Stimulated activated CD4-positive, alpha-beta T cell treated with anti-CD3 and anti-CD28 coated beads, Interleukin-1b, Interleukin-23, amount 100 ng/mL, for 4 hours (primary cell): ENCODE data around the gene STAMBP.
"Not testable (repeated sequence)": the region's sequence is repeated elsewhere in the genome, so short reads cannot be mapped to it uniquely, and the experiment has no call there.

Experiments used
- DNase-seq, 2 donors: peaks; one replicate each; pipeline ENCODE4 v3.0.0-alpha.2; 2020; ENCODE audit warnings: low read depth in 2 of 2

STAMBP gene

DNA sequence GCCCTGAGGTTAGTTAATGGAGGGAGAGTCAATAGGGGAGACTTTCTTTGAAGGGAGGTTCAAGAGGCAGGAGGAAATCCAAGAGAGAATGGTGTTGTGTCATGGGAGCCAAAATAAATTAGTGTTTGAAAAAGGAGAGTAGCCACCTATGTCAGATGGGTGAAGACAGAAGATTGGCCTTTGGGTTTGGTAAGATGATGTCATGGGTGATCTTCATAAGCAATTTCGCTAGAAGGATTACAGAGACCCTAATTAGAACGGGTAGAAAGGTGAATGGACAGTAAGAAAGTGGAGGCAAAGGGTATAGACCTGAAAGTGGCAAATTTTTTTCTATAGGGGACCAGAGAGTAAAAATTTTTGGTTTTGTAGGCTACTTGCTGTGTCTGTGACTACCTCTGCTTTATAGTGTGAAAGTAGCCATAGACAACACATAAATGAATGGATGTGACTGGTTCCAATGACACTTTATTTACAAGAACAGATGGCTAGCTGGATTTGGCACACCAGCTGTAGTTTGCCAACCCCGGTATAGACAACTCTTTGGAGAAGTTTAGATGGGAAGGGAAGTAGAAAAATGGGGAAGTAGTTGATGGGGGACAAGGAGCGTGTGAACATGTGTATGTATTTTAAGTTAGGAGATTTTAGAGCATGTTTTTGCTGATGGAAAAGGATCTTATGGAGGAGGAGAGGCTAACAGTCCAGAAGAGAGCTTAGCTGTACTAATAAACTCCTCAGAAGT is 9.3 kb downstream of the STAMBP start:
- no peak for DNase-seq

DNA sequence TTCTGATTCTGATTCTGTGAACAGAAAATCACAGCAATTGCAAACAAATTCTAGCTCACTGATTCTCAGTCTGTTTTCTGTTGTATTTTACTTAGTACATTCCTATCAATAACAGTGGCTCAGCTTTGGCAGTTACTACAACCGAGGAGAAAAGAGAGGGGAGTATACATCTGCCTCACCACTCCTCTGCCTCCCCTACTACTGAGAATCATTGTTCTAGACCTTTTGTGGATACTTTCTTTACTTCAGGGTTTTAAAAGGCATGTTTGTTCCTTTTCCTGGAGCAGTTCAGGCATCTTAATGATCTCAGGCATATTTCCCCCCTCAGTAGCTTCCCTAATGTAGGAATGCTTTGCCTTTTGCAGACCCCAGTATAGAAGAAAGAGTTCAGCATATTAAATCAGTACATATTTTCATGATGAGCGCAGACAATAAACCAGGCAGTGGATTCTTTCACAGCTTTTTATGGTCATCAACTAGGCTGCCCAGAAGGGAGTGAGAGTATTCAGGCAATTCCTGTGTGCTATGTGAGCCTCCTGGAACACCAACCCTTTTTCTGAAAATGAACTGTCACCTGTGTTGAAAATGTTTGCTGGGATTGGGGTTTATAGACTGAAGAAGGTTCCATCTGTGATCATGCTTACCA is 10.3 kb downstream of the STAMBP start:
- DNase-seq: no peak

DNA sequence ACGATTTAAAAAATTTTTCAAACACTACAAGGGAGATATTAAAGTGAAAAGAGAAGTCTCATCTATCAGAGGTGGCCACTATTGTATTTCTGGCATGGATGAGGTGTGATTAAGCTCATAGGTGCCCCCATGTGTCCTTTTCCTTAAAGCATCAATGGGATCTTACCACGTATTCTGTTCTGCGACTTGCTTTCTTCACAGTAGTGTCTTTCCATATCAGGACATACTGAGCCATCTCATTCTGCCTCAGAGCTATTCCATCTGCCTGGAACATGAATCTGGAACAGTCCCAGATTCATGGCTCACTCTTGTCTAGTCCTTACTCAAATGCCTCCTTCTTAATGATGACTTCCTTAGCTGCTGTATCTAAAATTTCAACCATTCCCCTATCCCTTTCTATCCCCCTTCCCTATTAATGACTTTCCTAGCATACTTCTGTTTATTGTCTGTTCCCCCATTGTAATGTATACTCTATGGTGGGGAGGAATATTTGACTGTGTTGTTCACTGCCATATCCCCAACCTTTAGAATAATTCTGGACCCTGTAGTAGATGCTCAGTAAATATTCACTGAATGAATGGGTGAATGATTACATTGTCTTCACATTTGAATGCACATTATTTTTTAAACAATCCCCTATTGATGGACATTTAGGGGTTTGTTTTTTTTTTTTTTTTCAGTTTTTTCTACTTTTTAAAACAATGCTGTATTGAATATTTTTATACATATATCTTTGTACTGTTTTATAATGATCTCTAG is 11.1 kb downstream of the STAMBP start:
- no peak for DNase-seq

DNA sequence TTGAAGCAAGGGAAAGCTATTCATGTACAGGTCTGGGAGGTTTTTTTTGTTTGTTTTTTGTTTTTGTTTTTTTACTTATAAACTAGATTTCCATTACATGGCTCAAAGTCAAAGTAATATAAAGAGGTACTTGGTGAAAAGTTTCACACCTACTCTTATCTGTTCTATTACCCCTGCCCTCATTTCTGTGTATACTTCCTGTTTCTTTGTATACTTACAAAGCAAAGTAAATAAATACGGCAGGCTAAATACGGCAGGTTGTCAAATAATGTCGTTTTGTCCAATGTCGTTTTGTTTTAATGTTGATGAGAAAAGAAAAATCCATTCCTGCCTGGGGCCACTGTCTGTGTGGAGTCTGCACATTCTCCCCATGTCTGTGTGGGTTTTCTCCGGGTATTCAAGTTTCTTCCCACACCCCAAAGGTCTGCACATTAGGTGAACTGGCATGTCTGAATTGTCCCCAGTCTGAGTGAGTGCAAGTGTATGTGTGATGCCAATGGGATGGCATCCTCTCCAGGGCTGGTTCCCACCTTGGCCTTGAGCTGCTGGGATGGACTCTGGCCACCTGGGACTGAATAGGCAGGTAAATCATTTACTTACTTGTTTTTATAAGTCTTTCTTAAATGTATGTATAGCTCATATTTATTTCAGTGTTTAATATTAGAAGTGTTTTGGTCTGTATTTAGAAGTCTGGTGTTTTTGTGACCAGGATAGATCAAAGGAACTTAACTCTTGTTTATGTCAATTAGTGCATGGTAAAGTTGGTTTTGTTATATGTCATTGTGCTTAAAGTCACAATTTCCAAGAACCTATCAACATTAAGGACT is 13.4 kb downstream of the STAMBP start:
- no peak for DNase-seq

DNA sequence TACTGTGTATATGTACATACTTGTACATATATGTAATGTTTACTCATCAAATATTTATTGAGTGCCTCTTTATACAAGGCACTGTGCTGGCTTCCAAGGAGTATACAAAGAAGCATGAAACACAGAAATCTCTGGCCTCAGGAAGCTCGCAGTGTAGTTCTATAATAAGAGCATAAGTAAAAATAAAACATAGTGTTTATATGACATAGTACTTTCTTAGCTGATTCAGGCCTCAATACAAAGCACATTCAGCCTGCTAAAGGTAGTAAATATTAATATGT is 13.9 kb downstream of the STAMBP start:
- no peak for DNase-seq

DNA sequence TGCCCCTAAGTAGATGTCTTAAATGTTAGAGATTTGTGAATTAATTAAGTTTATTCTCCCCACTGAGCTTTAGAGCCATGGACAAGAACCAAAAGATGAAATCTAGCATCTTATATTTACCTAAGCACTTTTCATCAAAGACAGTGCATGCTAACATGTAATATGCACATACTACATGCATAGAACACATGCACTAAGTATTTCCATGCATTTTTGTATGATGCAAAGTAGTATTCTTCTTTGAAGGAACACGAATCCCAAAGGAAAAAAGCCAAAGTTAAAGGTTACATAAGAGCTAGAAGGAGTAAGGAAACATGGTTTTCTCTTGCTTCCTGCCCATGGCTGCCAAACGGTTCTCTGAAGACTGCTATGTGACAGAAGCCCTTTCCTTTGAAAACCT is 15.3 kb downstream of the STAMBP start:
- DNase-seq: no peak

DNA sequence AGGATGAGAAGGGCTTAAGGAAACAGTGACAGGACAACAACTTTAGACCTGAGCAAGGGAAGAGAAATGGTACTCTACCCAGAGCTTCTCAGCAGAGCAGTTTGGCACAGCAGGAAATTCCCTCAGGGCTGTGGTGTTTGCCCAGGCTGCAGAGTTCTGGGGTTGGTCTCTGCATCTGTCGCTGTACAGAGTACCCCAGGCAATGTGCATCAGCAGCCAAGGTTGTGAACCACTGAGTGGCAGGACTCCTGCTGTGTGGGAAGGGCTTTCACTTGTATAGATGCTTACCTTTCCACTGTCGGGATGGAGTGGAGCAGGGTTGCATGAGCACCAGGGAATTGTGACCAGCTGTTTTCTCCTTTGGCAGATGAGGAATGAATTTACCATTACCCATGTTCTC is 21.2 kb downstream of the STAMBP start:
- no peak for DNase-seq

DNA sequence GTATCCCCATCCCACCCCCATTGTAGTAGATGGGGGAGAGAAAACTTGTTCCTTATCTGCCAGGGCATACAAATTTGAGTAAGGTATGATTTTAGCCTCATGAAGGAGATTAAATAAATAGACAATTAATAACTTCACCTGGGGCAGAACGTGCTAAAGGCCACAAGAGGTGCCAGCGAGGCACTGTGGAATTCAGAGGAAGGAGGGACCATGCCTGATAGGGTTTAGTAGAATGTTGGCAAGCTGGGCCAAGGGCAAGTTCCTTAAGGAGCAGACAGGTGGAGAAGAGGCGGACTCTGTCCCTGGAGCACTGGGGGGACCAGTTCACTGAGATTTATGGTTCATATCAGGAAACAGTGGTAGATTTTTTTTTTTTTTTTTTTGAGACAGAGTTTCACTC is 22.5 kb downstream of the STAMBP start:
- no peak for DNase-seq

DNA sequence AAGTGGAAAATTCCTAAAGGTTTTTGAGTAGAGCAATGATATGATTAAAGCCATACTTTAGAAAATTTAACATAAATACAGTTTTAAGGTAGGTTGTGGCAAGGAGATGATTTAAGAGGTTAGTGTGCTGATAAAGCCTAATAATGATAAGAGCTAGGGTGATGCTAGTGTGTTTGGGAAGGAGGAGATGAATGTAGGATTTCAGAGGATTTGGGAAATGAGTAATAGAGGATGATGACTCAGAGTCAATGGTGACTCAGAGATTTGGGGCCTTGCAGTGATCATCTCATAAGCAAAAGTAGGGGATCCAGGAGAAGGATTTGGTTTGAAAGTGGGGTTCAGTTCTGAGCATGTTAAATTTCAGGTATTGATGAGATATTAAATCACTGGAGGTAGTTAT is 23.3 kb downstream of the STAMBP start:
- no peak for DNase-seq

DNA sequence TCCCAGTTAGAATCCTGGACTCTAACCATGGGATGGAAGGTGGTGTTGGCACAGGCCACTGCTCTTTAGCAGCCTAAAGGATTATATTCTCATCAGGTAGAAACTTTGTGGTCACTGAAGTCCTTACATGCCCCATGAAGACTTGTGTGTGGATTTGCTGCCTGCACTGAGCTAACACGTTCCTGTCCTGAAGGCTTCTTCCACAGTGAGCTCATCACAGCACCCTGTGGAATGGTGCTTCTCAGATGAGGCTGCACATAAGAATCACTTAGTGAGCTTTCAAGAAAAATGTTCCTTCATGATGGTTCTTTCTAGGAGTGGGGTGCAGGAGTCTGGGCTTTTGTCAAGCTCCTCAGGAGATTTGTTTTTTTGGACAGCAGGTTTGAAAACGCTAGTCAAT is 26.8 kb downstream of the STAMBP start:
- no peak for DNase-seq

DNA sequence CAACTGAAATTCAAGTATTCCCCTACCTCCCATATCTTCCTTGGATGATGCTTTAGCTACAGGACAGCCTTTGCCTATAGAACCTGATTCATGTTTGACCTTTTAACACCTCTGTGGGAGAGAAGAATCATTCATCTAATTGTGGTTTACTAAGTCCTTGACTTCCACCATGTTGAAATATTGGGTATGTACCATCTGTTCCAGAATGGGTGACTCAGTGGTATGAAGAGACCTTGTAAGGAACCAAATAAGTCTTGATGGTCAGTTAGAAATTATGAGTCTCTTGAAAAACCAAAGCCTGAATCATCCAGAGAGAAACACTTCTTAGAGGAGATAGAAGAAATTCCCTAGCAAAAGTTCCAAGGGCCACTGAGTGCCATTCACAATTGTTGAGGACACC is 27.5 kb downstream of the STAMBP start:
- no peak for DNase-seq

DNA sequence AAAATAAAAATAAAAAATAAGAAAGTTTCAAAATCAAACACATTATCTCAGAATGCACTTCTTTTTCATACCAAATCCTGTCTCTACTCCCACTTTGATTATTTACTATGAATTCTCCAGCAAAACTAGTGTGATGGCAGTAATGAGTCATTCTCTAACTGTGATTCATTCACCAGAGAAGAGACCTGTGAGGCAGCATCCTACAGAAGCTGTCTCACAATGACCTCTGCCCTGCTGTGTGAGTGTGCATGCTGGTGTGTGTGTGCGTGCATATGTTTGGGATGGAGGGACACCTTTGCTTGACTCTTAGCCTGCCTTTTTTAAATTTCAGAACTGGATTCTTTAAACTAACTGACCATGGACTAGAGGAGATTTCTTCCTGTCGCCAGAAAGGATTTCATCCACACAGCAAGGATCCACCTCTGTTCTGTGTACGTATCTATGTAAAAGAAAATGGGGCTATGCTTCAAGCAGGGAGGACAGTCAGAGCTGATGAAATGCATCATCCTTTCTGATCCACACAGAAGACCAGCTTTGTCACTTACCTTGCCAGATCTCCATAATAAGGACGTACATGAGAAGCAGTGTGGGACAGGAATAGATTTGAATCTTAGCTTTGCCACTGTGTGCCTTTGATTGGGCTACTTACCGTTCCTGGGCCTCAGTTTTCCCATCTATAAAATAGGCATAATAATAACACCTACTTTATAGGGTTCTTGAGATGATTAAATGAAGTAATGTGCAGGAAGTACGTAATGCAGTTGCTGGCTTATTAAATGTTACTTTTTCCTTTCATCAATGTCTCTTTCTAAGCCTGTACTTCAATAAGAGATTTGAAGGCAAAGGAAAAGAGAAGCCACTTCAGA is 31.2 kb downstream of the STAMBP start:
- peak in 1 of 2 donors; percentile 5 for DNase-seq

DNA sequence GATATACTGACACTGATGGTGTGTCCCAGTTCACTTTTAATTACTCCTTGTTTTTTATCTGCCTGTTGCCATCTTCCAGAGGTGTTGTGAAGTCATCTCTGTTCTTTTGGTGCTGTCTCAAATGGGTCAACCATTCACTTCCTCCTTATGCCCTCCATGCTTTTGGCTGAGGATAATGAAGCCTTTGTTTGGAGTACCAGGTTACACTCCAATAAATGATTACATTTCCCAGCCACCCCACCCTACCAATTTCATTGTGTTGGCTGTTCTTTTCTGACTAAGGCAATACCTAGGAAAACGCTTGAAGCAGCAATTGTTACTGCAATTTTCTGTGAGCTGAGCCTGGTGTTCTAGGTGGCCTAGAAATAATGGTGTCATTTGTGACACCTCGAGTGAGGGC is 34.2 kb downstream of the STAMBP start:
- no peak for DNase-seq

DNA sequence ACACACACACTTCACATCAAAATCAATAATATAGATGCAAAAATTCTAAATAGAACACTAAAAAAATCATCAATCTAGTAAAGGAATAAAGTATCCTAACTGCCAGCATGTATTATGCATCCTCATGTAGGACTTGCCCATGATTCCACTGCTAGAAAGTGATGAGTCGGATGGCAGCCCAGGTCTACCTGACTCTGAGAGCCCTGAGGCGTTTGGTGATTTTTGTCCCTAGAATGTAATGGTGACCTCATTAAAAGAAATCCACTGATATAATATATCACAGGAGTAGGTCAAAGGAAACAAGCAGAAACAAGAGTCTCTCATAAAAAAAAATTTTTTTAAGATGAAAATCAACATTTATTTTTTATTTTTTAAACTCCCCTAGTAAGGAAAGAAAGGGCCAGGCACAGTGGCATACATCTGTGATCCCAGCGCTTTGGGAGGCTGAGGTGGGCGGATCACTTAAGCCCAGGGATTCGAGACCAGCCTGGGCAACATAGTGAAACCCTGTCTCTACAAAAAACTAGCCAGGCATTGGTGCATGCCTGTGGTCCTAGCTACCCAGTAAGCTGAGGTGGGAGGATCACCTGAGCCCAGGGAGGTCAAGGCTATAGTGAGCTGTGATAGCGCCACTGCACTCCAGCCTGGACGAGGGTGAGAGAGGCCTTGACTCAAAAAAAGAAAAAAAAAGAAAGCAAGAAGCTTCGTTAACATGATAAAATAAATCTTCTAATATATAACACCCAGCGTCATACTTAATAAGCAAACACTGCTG is 39.6 kb downstream of the STAMBP start:
- no peak for DNase-seq

DNA sequence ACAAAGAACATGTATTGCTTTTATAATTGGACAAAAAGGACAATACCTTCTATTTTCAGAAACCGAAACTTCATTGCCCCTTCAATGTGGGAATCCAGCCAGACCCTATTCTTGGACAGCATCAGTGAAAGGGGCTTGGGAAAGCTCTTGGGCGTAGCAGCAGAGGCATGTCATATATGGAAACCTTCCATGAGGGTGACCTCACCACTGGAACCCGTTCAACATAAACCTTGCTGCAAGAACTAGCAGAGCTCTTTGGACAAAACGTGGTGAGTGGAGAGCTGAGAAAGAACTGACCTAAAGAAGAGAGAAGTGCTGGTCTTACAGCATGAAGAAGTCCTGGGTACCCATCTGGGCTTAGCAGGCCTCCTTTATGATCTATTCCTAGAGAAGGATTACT is 41.3 kb downstream of the STAMBP start:
- no peak for DNase-seq

DNA sequence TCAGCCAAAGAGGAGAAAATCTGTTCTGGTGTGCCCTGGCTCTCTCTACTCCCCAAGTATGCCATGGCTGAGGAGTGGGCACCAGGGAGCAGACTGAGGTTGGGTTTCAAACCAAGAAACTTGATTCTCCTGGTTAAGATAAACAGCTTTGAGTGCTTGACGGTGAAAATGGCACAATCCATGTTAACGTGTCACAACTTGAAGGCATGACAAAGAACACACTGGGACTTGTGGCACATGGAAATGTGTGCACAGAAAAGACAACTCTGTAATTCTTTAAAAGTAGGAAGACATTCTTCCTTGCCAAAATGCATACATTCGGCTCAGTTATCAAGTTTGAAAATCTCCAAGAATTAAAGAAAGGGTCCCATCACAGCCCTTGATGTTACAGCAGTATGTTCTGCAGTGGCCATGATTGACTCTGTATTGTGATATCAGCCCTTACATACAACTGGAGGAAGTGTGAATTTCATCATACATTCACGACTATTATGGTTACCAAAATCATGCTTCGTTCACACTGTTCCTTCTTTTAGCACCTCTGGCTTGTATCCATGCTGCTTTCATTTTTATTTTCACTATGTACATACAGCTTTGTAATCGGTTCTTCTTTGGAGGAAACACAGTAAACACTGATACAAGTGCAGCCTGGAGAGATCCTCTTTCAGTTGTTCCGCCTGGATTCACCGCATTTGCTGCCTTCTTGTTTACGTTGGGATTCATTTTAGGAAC is 48.5 kb downstream of the STAMBP start:
- no peak for DNase-seq

DNA sequence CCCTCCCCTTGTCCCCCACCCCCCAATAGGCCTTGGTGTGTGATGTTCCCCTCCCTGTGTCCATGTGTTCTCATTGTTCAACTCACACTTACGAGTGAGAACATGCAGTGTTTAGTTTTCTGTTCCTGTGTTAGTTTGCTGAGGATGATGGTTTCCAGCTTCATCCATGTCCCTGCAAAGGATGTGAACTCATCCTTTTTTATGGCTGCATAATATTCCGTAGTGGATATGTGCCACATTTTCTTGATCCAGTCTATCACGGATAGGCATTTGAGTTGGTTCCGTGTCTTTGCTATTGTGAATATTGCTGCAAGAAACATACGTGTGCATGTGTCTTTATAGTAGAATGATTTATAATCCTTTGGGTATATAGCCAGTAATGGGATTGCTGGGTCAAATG is 49.2 kb downstream of the STAMBP start:
- not testable (repeated sequence) for DNase-seq

DNA sequence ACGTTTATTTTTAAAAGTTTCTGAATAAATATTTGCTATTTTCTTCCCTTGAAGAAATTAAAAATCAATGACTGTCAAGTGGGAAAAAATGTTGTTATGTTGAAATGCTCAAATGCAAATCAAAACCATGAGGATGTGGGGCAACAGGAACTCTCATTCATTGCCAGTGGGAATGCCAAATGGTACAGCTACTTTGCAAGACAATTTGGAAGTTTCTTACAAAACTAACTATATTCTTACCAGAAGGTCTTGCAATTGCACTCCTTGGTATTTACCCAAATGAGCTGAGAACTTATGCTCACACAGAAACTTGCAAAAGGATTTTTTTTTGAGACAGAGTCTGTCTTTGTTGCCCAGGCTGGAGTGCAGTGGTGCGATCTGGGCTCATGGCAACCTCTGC is 56.6 kb downstream of the STAMBP start:
- no peak for DNase-seq

DNA sequence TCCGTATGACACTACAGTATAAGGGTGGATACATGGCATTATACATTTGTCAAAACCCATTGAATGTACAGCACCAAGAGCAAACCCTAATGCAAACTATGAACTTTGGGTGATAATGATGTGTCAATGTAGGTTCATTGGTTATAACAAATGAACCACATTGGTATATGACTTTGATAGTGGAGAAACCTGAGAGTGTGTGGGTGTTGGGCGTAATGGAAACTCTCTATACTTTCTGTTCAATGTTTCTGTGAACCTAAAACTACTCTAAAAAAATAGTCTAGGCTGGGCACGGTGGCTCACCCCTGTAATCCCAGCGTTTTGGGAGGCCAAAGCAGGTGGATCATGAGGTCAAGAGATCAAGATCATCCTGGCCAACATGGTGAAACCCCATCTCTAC is 57.6 kb downstream of the STAMBP start:
- peak in 1 of 2 donors; percentile 2 for DNase-seq
